GM15510 (cell line): ENCODE results near the gene DARS2.

Source experiments
- POLR2A ChIP-seq: IDR thresholded peaks from 3 replicates; pipeline ENCODE4 v1.6.1; 2011; ENCODE audit warnings: borderline replicate concordance; ENCODE audit not compliant: insufficient read length; ENCODE audit errors: extremely low read depth

The DARS2 gene

DNA sequence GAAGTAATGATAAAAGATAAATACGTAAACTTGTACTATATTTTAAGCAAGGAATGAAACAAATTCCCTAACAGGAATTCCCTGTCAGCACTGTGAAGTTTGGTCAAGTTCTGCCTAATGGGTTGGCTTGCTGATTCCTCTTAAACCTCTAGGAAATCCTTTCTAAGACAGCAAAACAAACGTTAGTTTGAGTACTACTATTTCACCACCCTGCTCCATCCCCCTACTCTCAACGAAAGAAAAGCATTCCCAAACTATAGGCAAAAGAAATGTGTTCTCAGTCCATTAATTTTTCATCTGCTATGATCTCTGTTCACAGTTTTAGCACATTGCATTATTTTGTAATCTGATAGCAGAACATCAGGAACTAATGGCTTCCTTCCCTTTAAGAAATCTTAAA lies 76.5 kb downstream of the DARS2 start:
- no peak for TF ChIP-seq POLR2A

DNA sequence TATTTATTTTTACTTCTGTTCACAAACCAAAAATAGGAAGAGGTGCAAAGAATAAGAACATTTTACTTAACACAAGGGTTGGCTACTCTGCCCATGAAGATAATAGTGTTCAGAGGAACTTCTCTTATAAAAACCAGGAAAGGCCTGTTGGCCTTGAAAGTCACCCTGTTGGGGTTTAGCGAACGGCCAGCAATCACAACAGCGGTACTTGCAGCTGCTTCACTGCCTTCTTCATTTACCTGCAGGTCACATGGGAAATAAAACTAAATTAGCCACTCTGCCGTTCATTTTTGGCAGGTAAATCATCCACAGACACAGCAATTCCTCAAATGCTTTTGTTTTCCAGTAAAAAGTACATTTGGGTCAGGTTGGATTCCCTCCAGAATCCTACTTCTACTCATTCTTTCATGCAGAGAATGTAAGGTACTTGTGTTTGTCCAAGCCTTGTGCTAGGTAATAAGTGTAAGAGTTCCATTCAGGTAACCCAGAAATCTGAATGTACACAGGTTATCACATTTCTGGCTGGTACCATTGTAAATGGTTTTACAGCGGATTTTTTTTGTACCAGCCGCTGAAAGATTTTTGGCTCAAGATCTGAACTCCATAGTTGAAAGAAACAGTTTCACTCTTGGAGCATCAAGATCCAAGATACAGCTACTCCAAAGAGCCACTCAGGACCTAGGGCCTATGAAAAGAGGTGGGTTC lies 79.5 kb downstream of the DARS2 start:
- TF ChIP-seq POLR2A, result no peak
